ENCODE measurements around the gene CADM4.
A peak's percentile ranks its signal among the peaks of the same experiment; 100 is the strongest.

The CADM4 gene

GRCh38 chr19:43582495-43582894, 57.2 kb downstream of the CADM4 start:
- no peak for DNase-seq (ENCODE audit: low read depth)

DNA sequence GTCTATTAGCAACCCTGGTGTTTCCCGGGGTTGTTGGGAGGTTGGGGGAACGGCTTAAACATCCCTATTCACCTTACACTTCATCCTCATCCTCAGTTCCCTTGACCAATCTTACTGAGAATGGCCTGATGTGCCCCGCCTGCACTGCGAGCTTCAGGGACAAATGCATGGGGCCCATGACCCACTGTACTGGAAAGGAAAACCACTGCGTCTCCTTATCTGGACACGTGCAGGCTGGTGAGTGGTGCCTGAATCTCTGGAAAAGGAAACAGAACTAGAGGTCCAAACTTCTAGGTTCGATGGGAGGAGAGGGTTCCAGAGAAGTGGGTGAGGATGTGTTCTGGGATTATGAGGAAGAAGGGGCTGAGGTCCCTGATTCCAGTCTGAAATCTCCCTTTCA, 58.2 kb downstream of the CADM4 start:
- DNase-seq (ENCODE audit: low read depth), result no peak

- no peak for DNase-seq (ENCODE audit: low read depth)
These were observed 60.9 kb downstream of the CADM4 start for GRCh38 chr19:43578787-43579186.

GRCh38 chr19:43575955-43576878, 63.4 kb downstream of the CADM4 start:
- no peak for DNase-seq (ENCODE audit: low read depth)

DNA sequence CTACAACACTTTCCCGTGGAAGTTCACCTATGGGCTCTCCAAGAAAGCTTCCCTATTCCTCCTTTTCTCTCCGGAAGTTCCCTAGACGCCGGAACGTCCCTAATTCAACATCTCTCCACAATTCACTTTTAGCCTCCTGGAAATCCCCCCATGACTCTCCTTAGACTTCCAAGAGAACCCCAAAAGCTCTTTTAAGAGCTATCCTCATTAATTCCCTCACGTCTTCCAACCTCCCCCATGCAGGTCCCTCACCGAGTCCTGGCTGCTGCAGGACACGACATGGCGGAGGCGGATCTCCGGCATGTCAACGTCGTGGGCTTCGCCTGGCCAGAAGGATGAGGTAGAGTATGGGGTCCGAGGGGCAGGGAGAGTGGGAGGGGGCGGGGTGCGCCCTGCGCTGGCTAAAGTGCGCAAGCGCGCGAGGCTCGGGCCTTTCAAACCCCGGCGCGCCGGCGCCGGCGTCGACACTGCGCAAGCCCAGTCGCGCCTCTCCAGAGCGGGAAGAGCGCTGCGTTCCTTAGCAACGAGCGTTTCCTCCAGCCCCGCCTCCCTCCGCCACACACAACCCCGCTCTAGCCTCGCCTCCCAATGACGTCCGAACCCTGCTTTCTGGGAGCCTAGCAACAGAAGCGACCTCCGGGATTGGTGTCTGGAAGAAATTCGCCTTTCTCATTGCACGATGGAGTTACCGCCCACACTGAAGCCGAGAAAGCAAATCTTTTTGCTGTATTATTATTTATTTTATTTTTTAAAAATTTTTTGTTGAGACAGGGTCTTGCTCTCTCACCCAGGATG, 64.3 kb downstream of the CADM4 start, which contains the start of the genes PINLYP and XRCC1:
Gene PINLYP (plus strand): TSS at position 646 of the 795 bp plus-strand sequence. CDS start 1,391 bp downstream, outside the sequence.
Gene XRCC1 (minus strand): TSS at position 372 of the 795 bp plus-strand sequence. CDS start 69 bp downstream, at position 303.
- DNase-seq (ENCODE audit: low read depth), result peak; percentile 93

DNA sequence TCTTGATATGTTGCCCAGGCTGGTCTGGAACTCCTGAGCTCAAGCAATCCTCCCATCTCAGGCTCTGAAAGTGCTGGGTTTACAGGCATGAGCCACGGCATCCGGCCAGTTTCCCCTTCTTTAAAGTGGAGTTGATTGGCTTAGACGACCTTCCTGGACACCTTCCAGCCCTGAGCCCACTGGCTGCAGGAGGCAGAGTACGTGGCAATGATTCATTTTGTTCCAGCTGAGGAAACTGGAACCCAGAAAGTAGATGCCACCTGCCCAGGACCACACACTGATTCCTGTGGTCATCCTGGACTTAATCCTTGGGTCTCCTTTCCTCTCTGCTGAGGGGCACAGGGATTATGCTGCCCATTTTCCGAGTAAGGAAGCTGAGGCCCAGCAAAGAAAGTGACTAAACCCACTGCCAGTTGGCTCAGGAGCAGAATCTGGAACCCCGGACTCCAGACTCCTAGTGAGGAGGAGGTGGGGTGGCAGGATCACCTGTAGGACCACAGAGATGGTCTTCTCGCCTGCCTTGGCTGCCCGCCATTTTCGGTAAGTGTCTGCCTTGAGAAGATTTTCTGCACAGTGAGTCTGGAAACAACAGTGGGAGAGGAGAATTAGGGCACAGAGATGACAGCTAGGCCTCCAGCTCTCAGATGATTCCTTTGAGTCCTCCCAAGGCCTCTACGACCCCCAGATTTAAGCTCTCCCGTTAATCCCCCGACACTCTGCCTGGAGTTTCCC, 65.1 kb downstream of the CADM4 start:
- DNase-seq (ENCODE audit: low read depth), result no peak
